DOHH2 (cell line): Measurements from ENCODE around the gene CHCHD3.

ENCODE experiments used
- EZH2phosphoT487 ChIP-seq: fragments of 200-600 bp; sonication (generic); IDR thresholded peaks from 2 replicates; pipeline ENCODE4 v1.6.1; 2017; ENCODE audit warnings: borderline replicate concordance, mild to moderate bottlenecking, antibody characterized with exemption, low read length, moderate library complexity, mixed read lengths
- TF ChIP-seq, protein P1 (sequence below): fragments of 200-600 bp; sonication (generic); IDR thresholded peaks from one replicate; pipeline ENCODE4 v1.5.1; 2014; ENCODE audit warnings: antibody characterized with exemption, mild to moderate bottlenecking, low read depth, low read length; ENCODE audit not compliant: poor library complexity, severe bottlenecking

DNA sequence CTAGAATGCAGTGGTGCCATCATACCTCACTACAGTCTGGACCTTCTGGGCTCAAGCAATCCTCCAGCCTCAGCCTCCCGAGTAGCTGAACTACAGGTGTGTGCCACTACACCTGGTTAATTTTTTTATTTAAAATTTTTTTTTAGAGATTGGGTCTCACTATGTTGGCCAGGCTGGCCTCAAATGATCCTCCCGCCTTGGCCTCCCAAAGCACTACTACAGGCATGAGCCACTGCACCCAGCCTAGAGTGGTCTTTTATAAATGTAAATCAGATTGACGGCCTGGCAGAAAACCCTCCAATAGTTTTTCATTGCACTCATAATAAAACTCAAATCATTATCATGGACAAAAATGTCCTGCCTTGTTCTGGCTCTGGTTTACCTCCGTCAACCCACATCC, 303.9 kb downstream of the CHCHD3 start:
- TF ChIP-seq, protein P1, sequence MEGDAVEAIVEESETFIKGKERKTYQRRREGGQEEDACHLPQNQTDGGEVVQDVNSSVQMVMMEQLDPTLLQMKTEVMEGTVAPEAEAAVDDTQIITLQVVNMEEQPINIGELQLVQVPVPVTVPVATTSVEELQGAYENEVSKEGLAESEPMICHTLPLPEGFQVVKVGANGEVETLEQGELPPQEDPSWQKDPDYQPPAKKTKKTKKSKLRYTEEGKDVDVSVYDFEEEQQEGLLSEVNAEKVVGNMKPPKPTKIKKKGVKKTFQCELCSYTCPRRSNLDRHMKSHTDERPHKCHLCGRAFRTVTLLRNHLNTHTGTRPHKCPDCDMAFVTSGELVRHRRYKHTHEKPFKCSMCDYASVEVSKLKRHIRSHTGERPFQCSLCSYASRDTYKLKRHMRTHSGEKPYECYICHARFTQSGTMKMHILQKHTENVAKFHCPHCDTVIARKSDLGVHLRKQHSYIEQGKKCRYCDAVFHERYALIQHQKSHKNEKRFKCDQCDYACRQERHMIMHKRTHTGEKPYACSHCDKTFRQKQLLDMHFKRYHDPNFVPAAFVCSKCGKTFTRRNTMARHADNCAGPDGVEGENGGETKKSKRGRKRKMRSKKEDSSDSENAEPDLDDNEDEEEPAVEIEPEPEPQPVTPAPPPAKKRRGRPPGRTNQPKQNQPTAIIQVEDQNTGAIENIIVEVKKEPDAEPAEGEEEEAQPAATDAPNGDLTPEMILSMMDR = no peak
- TF ChIP-seq EZH2phosphoT487 = no peak
